Hepatocyte (in vitro differentiated cells): ENCODE results near the gene BCAS3. TPM values are rescaled to one million over a fixed set of nuclear protein-coding genes. Genes with fewer than 3 reads are reported as not detected.

Experiments used
- DNase-seq: peaks from one replicate; pipeline ENCODE4 v3.0.0-alpha.2; 2016; ENCODE audit warnings: low spot score
- H2AFZ ChIP-seq: fragments of 200-600 bp; sonication (generic); 2 replicates; pipeline ENCODE4 v1.6.0; 2016; ENCODE audit warnings: antibody characterized with exemption, mild to moderate bottlenecking
- H3K27ac ChIP-seq: fragments of 200-600 bp; sonication (generic); 2 replicates; pipeline ENCODE4 v1.5.1; 2016; ENCODE audit warnings: mild to moderate bottlenecking
- H3K27me3 ChIP-seq: fragments of 200-600 bp; sonication (generic); 2 replicates; pipeline ENCODE4 v1.6.1; 2016
- H3K36me3 ChIP-seq: fragments of 200-600 bp; sonication (generic); replicated peaks from 2 replicates; pipeline ENCODE4 v1.5.1; 2016; ENCODE audit warnings: low read depth; ENCODE audit not compliant: insufficient read depth
- H3K4me1 ChIP-seq: fragments of 200-600 bp; sonication (generic); 2 replicates; pipeline ENCODE4 v1.5.1; 2016; ENCODE audit warnings: mild to moderate bottlenecking, moderate library complexity; ENCODE audit not compliant: insufficient read depth
- H3K4me2 ChIP-seq: fragments of 200-600 bp; sonication (generic); 2 replicates; pipeline ENCODE4 v1.6.0; 2016
- H3K4me3 ChIP-seq: fragments of 200-600 bp; sonication (generic); 2 replicates; pipeline ENCODE4 v1.5.1; 2016; ENCODE audit warnings: mild to moderate bottlenecking
- H3K79me2 ChIP-seq: fragments of 200-600 bp; sonication (generic); 2 replicates; pipeline ENCODE4 v1.6.0; 2017; ENCODE audit warnings: mild to moderate bottlenecking
- H3K9me2 ChIP-seq: fragments of 200-600 bp; sonication (generic); replicated peaks from 2 replicates; pipeline ENCODE4 v1.6.0; 2017; ENCODE audit warnings: mild to moderate bottlenecking; ENCODE audit not compliant: insufficient read depth
- H3K9me3 ChIP-seq: fragments of 200-600 bp; sonication (generic); 2 replicates; pipeline ENCODE4 v1.5.1; 2016; ENCODE audit warnings: low read depth, mild to moderate bottlenecking
- H4K20me1 ChIP-seq: fragments of 200-600 bp; sonication (generic); 2 replicates; pipeline ENCODE4 v1.6.0; 2016; ENCODE audit warnings: mild to moderate bottlenecking; ENCODE audit not compliant: insufficient read depth, poor library complexity, severe bottlenecking
- EZH2 ChIP-seq: fragments of 200-600 bp; sonication (generic); IDR thresholded peaks from 2 replicates; pipeline ENCODE4 v1.6.1; 2016; ENCODE audit warnings: antibody characterized with exemption, mild to moderate bottlenecking, borderline replicate concordance
- EZH2phosphoT487 ChIP-seq: fragments of 200-600 bp; sonication (generic); IDR thresholded peaks from one replicate; pipeline ENCODE4 v1.6.1; 2018; ENCODE audit warnings: antibody characterized with exemption, mild to moderate bottlenecking, low read depth, moderate library complexity; ENCODE audit not compliant: unreplicated experiment, severe bottlenecking
- WGBS: methylation state at CpG from one replicate; pipeline ENCODE4 v1.1.6; 2016; ENCODE audit warnings: low lambda C conversion rate; ENCODE audit errors: missing lambda C conversion rate; 5-methylcytosine and 5-hydroxymethylcytosine counted together
- polyA plus RNA-seq: library from polyadenylated mRNA; unstranded; fragments of >200 nt; fragmentation: Nextera tagmentation; extraction: Ambion mirVana; gene quantifications from 2 replicates; pipeline ENCODE4 v1.2.1, GENCODE V29; 2016
- total RNA-seq: library from RNA; depleted of rRNA; stranded (reverse); fragments of >200 nt; gene quantifications from 2 replicates; pipeline ENCODE4 v1.2.3, GENCODE V29; 2014
- TF ChIP-seq, protein P1 (sequence below): fragments of 200-600 bp; sonication (generic); IDR thresholded peaks from 2 replicates; pipeline ENCODE4 v1.5.1; 2016; ENCODE audit warnings: antibody characterized with exemption, mild to moderate bottlenecking; ENCODE audit not compliant: poor library complexity

Gene BCAS3
- total and polyA plus RNA-seq, 2 experiments from 2014 or later = 16.5 to 58.8 TPM

DNA sequence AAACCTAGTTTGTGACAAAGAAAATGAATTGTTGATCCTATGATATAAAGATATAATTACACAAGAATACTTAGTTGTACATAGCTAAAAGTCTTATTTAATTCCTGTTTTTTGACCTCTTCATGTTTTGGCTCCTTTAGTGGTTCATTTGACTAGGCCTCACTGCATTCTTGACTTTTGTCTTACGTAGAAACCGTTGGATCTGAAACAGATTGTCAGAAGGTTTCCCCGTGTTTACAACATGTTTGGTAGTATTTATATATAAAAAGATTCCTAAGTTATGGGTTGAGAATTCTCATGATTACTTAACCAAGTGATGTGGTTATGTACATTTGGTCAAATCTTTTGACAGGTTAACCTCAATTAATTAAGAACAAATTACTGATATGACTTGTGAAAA, 162.8 kb downstream of the BCAS3 start:
- Histone ChIP-seq H3K9me2 (no peaks in the 10 kb centered on the region), H3K4me3 (no peak overlapping the region), H3K36me3 (no peaks in the 10 kb centered on the region), H3K27me3 (no peaks in the 10 kb centered on the region), H3K4me1 (no peaks in the 10 kb centered on the region), H2AFZ (no peak overlapping the region), H3K9me3 (no peaks in the 10 kb centered on the region), H3K4me2 (no peak overlapping the region), H4K20me1 (no peaks in the 10 kb centered on the region), H3K79me2 (no peaks in the 10 kb centered on the region), H3K27ac (no peak overlapping the region)
- TF ChIP-seq EZH2 (no peak), EZH2phosphoT487 (no peak)
- TF ChIP-seq, protein P1, sequence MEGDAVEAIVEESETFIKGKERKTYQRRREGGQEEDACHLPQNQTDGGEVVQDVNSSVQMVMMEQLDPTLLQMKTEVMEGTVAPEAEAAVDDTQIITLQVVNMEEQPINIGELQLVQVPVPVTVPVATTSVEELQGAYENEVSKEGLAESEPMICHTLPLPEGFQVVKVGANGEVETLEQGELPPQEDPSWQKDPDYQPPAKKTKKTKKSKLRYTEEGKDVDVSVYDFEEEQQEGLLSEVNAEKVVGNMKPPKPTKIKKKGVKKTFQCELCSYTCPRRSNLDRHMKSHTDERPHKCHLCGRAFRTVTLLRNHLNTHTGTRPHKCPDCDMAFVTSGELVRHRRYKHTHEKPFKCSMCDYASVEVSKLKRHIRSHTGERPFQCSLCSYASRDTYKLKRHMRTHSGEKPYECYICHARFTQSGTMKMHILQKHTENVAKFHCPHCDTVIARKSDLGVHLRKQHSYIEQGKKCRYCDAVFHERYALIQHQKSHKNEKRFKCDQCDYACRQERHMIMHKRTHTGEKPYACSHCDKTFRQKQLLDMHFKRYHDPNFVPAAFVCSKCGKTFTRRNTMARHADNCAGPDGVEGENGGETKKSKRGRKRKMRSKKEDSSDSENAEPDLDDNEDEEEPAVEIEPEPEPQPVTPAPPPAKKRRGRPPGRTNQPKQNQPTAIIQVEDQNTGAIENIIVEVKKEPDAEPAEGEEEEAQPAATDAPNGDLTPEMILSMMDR = no peak
- 66% methylated on average over 3 of the region's 3 CpGs for WGBS
- no peak for DNase-seq

DNA sequence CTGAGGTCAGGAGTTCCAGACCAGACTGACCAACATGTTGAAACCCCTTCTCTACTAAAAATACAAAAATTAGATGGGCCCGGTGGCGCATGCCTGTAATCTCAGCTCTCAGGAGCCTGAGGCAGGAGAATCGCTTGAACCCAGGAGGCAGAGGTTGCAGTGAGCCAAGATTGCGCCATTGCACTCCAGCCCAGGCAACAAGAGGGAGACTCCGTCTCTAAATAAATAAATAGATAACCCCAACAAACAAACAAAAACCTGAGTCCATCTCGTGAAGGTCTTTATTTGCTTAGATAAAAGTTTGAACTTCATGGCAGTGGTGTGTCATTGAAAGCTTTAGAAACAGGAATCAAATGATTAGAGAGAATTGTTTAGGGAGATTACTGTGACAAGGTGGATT, 167.4 kb downstream of the BCAS3 start:
- no peak overlapping the region for H3K4me2 ChIP-seq
- no peak overlapping the region for H3K4me3 ChIP-seq
- no peaks in the 10 kb centered on the region for H4K20me1 ChIP-seq
- DNase-seq = no peak
- H3K9me3 ChIP-seq = no peaks in the 10 kb centered on the region
- no peaks in the 10 kb centered on the region for H3K79me2 ChIP-seq
- H3K27me3 ChIP-seq = no peaks in the 10 kb centered on the region
- H3K36me3 ChIP-seq = no peaks in the 10 kb centered on the region
- no peaks in the 10 kb centered on the region for H3K4me1 ChIP-seq
- H3K27ac ChIP-seq = no peak overlapping the region
- H2AFZ ChIP-seq = no peak overlapping the region
- TF ChIP-seq EZH2 (no peak), EZH2phosphoT487 (no peak)
- TF ChIP-seq, protein P1 = no peak
- H3K9me2 ChIP-seq = no peaks in the 10 kb centered on the region
- 81% methylated on average over 6 of the region's 6 CpGs for WGBS

DNA sequence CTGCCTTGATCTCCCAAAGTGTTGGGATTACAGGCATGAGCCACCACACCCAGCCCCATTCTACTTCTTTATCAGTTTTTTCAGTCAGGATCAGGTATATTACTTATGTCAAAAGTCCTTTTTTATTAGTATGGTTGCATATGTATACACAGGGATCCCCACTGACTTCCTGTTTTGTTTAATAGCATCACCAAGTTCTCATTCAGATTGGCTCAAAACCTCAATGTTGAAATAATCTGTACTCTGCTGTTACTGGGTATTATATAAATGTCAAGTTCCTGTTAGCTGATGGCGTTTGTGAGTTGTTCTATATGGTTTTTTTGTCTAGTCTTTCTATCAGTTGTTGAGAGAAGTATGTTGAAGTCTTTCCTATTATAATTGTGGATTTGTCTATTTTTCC, 168.5 kb downstream of the BCAS3 start:
- WGBS = 90% methylated on average over 1 of the region's 1 CpG
- H3K4me3 ChIP-seq = no peak overlapping the region
- no peak overlapping the region for H3K4me2 ChIP-seq
- no peak overlapping the region for H2AFZ ChIP-seq
- no peaks in the 10 kb centered on the region for H3K27me3 ChIP-seq
- TF ChIP-seq EZH2 = no peak
- no peak for TF ChIP-seq EZH2phosphoT487
- TF ChIP-seq, protein P1 = no peak
- no peaks in the 10 kb centered on the region for H3K36me3 ChIP-seq
- H3K9me3 ChIP-seq = no peaks in the 10 kb centered on the region
- H4K20me1 ChIP-seq = no peaks in the 10 kb centered on the region
- no peak overlapping the region for H3K27ac ChIP-seq
- no peak for DNase-seq
- no peaks in the 10 kb centered on the region for H3K4me1 ChIP-seq
- H3K9me2 ChIP-seq = no peaks in the 10 kb centered on the region
- H3K79me2 ChIP-seq = no peaks in the 10 kb centered on the region

DNA sequence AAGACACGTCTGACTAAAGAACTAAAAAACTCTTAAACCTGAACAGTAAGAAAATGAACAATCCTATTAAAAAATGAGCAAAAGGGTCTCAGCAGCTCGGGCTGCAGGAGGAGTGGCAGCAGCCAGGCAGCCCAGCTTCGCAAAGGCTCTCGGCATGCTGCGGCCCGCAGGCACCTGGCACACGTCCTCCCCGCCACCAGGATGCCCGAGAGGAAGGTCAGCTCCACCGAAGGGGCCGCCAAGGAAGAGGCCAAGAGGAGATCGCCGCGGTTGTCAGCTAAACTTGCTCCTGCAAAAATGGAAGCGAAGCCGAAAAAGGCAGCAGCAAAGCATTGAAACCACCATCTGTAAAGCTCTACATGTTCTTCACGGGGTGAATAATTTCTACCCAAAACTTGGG, 173.5 kb downstream of the BCAS3 start:
- Histone ChIP-seq H3K4me3 (no peak overlapping the region), H3K36me3 (no peaks in the 10 kb centered on the region), H3K9me2 (no peaks in the 10 kb centered on the region), H3K4me2 (no peak overlapping the region), H3K79me2 (no peaks in the 10 kb centered on the region), H2AFZ (no peak overlapping the region), H4K20me1 (no peaks in the 10 kb centered on the region), H3K27ac (no peak overlapping the region), H3K9me3 (no peaks in the 10 kb centered on the region), H3K27me3 (no peaks in the 10 kb centered on the region), H3K4me1 (no peaks in the 10 kb centered on the region)
- no peak for TF ChIP-seq EZH2
- TF ChIP-seq, protein P1 = no peak
- no peak for TF ChIP-seq EZH2phosphoT487
- DNase-seq = no peak
- 92% methylated on average over 17 of the region's 17 CpGs for WGBS
